GM12874 (cell line): Measurements from ENCODE around the gene AMOTL2.

Experiments used
- CTCF ChIP-seq: IDR thresholded peaks from 2 replicates; pipeline ENCODE4 v1.5.1; 2011; ENCODE audit warnings: low read depth, mild to moderate bottlenecking, control low read depth, low read length, moderate library complexity; ENCODE audit not compliant: insufficient read depth

Gene AMOTL2

DNA sequence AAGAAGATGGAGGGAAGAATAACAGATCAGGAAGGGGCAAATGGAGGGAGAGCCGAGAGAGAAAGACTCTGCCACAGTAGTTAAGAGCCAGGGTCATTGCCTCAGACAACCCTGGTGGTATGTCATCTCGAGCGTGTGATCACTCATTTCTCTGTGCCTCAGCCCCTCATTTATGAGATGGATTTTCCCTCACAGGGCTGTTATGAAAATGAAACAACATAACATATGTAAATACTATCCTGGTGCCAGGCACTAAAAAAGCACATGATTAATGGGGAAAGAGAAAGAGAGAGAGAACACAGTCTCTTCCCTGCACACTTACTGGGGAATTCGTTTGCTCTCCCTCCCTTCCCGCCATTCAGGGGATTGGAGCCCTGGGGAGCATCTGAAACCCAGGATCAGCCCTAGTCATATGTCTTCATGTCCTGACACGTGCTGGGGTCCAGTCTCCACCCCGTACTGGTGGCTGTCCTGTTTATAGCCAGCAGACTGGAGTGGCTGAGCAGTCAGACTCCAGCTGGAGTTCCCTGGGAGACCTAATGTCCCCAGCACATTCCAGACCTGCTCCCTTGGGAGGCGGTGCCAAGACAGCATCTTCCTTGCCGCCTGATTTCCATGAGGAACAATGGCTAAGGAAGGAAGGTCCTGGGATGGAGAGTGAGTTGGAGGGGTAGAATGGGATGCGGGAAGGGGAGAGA, 14.7 kb upstream of the AMOTL2 start:
- no peak for TF ChIP-seq CTCF

DNA sequence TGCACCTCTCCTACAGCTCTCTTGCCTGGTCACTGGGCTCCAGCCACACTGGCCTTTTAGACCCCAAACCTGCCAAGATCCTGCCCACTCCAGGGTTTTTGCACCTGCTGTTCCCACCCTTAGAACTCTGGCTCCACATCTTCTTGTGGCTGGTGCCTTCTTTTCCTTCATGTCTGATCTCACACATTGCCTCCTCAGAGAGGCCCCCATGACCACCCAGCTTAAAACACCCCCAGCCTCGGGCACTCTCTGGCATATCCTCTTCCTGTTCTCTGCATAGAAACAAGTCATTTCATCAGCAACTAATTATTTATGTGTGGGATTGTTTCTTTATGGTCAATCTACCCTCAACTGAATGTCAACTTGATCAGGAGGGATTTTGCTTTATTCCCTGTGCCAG, 14.0 kb upstream of the AMOTL2 start:
- TF ChIP-seq CTCF = no peak

DNA sequence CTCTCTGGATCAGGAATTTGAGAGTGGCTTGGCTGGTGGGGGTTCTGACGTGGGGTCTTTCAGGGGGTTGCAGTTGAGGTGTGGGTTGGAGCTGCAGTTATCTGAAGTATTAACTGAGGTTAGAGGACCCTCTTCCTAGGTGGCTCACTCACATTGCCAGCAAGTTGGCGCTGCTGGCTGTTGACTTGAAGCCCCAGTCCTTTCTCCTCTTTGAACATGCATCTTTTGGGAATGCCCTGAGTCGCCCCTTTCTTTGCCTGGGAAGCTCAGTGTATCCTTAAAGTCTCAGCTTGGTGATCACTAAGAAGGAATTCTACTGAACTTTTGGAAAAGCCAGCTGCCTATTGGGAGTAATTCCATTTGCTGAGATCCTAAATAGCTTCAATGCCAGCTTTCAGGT, 13.0 kb upstream of the AMOTL2 start:
- no peak for TF ChIP-seq CTCF

- TF ChIP-seq CTCF = no peak
Measured at GRCh38 chr3:134384963-134385362, 10.7 kb upstream of the AMOTL2 start.

- no peak for TF ChIP-seq CTCF
Measured at GRCh38 chr3:134381831-134382442, 7.7 kb upstream of the AMOTL2 start.

DNA sequence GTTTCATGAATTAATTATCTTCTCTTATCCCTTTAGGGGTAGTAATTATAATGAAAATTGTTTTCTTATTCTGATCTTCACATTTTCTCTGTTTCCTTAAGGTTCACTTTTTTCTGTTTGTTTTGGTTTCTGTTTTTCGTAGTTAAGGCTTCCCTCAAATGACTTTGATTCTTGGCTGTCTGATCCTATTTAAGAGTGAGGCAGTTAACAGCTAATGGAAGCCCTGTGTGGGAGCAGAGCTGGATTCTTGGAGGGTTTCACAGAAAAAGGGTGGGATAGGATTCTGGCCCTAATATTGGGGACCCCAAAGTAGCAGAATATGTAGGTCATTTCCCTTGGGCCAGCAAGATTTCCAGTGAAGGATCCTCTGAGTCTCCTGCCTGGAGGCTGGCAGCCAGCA, 6.8 kb upstream of the AMOTL2 start:
- no peak for TF ChIP-seq CTCF

GRCh38 chr3:134380249-134380648, 6.0 kb upstream of the AMOTL2 start:
- no peak for TF ChIP-seq CTCF
